GM10266 (cell line): ENCODE measurements around the gene C5orf52.
"Not testable (repeated sequence)": the region's sequence is repeated elsewhere in the genome, so short reads cannot be mapped to it uniquely, and the experiment has no call there.

ENCODE experiments used
- DNase-seq: peaks from one replicate; pipeline ENCODE4 v3.0.0; 2012; ENCODE audit errors: extremely low spot score
- CTCF ChIP-seq: IDR thresholded peaks from 2 replicates; pipeline ENCODE4 v1.5.1; 2012; ENCODE audit warnings: mild to moderate bottlenecking, low read depth; ENCODE audit not compliant: control insufficient read depth, insufficient read depth; ENCODE audit errors: missing control alignments

C5orf52 gene

GRCh38 chr5:157679801-157680200 lies 8.5 kb downstream of the C5orf52 start:
- TF ChIP-seq CTCF = no peak
- no peak for DNase-seq

DNA sequence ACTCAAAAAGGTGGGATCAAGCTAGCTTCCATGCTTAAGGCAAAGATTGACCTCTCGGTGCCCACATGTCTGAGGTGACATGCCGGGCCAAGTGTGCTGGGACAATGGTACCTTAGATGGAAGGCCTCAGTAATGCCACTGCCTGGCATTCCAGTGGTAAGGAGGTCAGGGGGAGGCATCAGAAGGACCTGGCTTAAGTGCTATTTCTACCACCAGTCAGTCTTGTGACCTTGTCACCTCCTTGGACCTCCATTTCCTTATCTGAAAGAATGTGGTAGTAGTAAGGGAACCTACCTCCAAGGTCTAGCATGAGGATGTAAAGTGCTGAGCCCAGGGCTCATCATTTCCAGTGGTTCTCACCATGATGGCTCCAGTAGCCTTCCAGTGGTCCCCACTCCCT lies 8.9 kb downstream of the C5orf52 start:
- no peak for DNase-seq

DNA sequence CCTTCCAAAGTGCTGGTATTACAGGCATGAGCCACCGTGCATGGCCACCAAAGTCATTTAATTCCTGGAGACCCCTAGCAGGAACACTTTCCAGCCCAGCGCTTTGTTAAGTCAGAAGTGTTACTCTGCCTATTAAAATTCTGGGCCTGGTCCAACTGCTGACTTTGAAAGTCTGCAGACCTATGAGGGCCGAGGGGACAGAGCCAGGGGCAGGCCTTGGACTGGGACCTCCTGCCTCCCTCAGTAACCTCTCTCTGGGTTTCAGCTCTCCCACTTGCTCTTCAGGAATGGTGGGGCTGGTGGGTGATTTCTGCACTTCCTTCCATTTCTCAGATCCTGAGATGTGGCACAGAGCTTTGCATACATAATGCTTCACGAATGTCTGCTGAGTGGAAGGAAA lies 9.7 kb downstream of the C5orf52 start:
- TF ChIP-seq CTCF = no peak
- no peak for DNase-seq

More for the DNA sequence above, 8.9 kb downstream of the C5orf52 start:
- TF ChIP-seq CTCF = no peak

DNA sequence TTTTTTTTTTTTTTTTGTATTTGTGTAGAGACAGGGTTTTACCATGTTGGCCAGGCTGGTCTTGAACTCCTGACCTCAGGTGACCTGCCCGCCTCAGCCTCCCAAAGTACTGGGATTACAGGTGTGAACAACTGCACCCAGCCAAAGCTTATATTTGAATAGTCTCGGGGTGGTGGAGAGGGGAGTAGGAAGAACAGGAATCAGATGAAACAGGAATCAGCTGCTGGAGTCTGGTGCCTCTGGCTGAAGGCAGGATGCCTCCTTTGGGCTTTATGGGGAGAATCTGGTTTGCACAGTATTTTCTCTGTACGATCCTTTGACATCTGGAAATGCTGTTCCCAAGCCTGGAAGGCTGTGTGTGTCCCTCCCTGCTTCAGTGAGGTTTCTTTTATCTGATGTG lies 10.9 kb downstream of the C5orf52 start:
- no peak for DNase-seq
- TF ChIP-seq CTCF = no peak

GRCh38 chr5:157686276-157687197 lies 15.2 kb downstream of the C5orf52 start:
- DNase-seq = not testable (repeated sequence)

DNA sequence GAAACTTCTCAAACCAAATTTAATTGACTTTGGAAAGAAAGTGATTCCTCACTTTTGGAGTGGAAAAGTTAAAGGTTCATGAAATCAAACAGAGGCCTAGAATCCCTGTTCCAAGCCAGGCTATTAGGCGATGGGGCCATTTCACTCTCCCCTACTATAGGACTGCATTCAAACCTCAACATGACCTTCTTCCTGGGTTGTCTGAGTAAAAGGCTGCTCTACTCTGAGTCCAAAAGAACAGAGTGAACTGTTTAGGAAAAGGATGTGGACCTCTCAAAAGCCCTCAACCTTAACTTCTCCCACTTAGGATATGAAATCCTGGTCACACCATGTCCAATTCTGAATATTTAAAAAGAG lies 15.8 kb downstream of the C5orf52 start:
- TF ChIP-seq CTCF = no peak
- no peak for DNase-seq

- TF ChIP-seq CTCF = no peak
- DNase-seq = no peak
Measured at GRCh38 chr5:157689942-157690689, 18.8 kb downstream of the C5orf52 start.
